Measurements from ENCODE around the gene TNNI3K.

Gene TNNI3K

GRCh38 chr1:74583397-74583796 is 348.2 kb downstream of the TNNI3K start:
- no peak for DNase-seq

GRCh38 chr1:74584185-74584584 is 349.0 kb downstream of the TNNI3K start:
- DNase-seq: peak; percentile 45

GRCh38 chr1:74586253-74586897 is 351.2 kb downstream of the TNNI3K start:
- no peak for DNase-seq

GRCh38 chr1:74587888-74588287 is 352.7 kb downstream of the TNNI3K start:
- DNase-seq: no peak

GRCh38 chr1:74590288-74590687 is 355.1 kb downstream of the TNNI3K start:
- DNase-seq: no peak

GRCh38 chr1:74591949-74592348 is 356.8 kb downstream of the TNNI3K start:
- no peak for DNase-seq

GRCh38 chr1:74592580-74593355 is 357.6 kb downstream of the TNNI3K start:
- DNase-seq: no peak

Data from EL (cell line).